ENCODE results near the gene NAV2. TPM values are rescaled to one million over a fixed set of nuclear protein-coding genes. Genes with fewer than 3 reads are reported as not detected.

The NAV2 gene
- total and polyA plus RNA-seq, 2 experiments from 2014 or later, result 26.0 to 45.0 TPM

- no peak for TF ChIP-seq ETS1 (IDR thresholded peaks at IDR 0.05)
- TF ChIP-seq REST (IDR thresholded peaks at IDR 0.05; ENCODE audit: unreplicated experiment), result no peak
- no peak for TF ChIP-seq STAT1 (IDR thresholded peaks at IDR 0.05; ENCODE audit: unreplicated experiment)
- no peak for TF ChIP-seq ZNF114 (CRISPR knock-in tag; IDR thresholded peaks at IDR 0.05)
- no peak for TF ChIP-seq CREB1 (CRISPR knock-in tag; IDR thresholded peaks at IDR 0.05; ENCODE audit: low read depth)
- TF ChIP-seq ZNF462 (CRISPR knock-in tag; IDR thresholded peaks at IDR 0.05), result no peak
- no peak for TF ChIP-seq EZH2phosphoT487 (IDR thresholded peaks at IDR 0.05; ENCODE audit: unreplicated experiment)
- TF ChIP-seq, protein P1, sequence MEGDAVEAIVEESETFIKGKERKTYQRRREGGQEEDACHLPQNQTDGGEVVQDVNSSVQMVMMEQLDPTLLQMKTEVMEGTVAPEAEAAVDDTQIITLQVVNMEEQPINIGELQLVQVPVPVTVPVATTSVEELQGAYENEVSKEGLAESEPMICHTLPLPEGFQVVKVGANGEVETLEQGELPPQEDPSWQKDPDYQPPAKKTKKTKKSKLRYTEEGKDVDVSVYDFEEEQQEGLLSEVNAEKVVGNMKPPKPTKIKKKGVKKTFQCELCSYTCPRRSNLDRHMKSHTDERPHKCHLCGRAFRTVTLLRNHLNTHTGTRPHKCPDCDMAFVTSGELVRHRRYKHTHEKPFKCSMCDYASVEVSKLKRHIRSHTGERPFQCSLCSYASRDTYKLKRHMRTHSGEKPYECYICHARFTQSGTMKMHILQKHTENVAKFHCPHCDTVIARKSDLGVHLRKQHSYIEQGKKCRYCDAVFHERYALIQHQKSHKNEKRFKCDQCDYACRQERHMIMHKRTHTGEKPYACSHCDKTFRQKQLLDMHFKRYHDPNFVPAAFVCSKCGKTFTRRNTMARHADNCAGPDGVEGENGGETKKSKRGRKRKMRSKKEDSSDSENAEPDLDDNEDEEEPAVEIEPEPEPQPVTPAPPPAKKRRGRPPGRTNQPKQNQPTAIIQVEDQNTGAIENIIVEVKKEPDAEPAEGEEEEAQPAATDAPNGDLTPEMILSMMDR (conservative IDR thresholded peaks at IDR 0.05; ENCODE audit: low read depth in 2 of 2), result no peak
- TF ChIP-seq ZNF331 (CRISPR knock-in tag; IDR thresholded peaks at IDR 0.05; ENCODE audit: low read depth), result no peak
- TF ChIP-seq POLR2AphosphoS5 (IDR thresholded peaks at IDR 0.05; ENCODE audit: low read depth), result no peak
- TF ChIP-seq EZH2 (IDR thresholded peaks at IDR 0.05; ENCODE audit: low read depth, unreplicated experiment), result no peak
- no peak overlapping the region for H3K4me2 ChIP-seq
- peaks cover 44% of the 10 kb centered on the region for H3K36me3 Mint-ChIP-seq (ENCODE audit: low read depth)
- 0 out of 2 replicates have a peak, but pooled peaks cover 6% of the 10 kb centered on the region for H3F3A ChIP-seq (replicated peaks; ENCODE audit: low read depth)
- no peak overlapping the region for H3K4me3 ChIP-seq
- no peaks in the 10 kb centered on the region for H3K27me3 ChIP-seq (ENCODE audit: insufficient read depth)
- H3K4me1 Mint-ChIP-seq, result peaks cover 42% of the 10 kb centered on the region
- no peak overlapping the region for H3K27ac Mint-ChIP-seq
- peaks cover 30% of the 10 kb centered on the region for H3K79me2 ChIP-seq (replicated peaks; ENCODE audit: insufficient read depth)
- ATAC-seq (no peak), DNase-seq (ENCODE audit: low spot score) (no peak)
- H3K4me3 Mint-ChIP-seq, result no peak overlapping the region
- H3K4me1 ChIP-seq (ENCODE audit: insufficient read depth), result peaks cover 38% of the 10 kb centered on the region
- H4K20me1 ChIP-seq (replicated peaks; ENCODE audit: insufficient read depth), result peaks cover 9% of the 10 kb centered on the region; the same call in 1 of the 2 replicates
- H3K36me3 ChIP-seq (ENCODE audit: insufficient read depth), result no peaks in the 10 kb centered on the region
- H3K27ac ChIP-seq (ENCODE audit: low read depth), result no peak overlapping the region
- H3K27me3 Mint-ChIP-seq (ENCODE audit: insufficient read depth, low read depth, poor library complexity), result peaks cover 9% of the 10 kb centered on the region
- H2AFZ ChIP-seq, result no peak overlapping the region
- no peaks in the 10 kb centered on the region for H3K9me2 ChIP-seq (ENCODE audit: insufficient read depth)
- peaks cover 4% of the 10 kb centered on the region; the same call in 2 of the 3 replicates for H3K9me3 Mint-ChIP-seq
Observed at GRCh38 chr11:19849947-19850593, 137.4 kb downstream of the NAV2 start.

Measured in GM23338 (cell line).